GM18873 (cell line): ENCODE results near the gene ELMO1.

Experiments used
- ATAC-seq: cut with Tn5 transposase; IDR thresholded peaks from one replicate; pipeline ENCODE4 v1.9.1; 2021; ENCODE audit warnings: mild to moderate bottlenecking, moderate library complexity, moderate number of reproducible peaks; ENCODE audit not compliant: unreplicated experiment, low FRiP score

Gene ELMO1

GRCh38 chr7:37208528-37208927 lies 240.1 kb downstream of the ELMO1 start:
- no peak for ATAC-seq

- no peak for ATAC-seq
These were observed 242.5 kb downstream of the ELMO1 start for GRCh38 chr7:37206192-37206591.

GRCh38 chr7:37205451-37205850 lies 243.2 kb downstream of the ELMO1 start:
- ATAC-seq, result no peak

- ATAC-seq, result no peak
These were observed 246.8 kb downstream of the ELMO1 start for GRCh38 chr7:37201876-37202198.

- peak; percentile 59 for ATAC-seq
These were observed 247.4 kb downstream of the ELMO1 start for GRCh38 chr7:37201003-37201875.

GRCh38 chr7:37198906-37199485 lies 249.7 kb downstream of the ELMO1 start:
- ATAC-seq, result no peak

- no peak for ATAC-seq
These were observed 250.4 kb downstream of the ELMO1 start for GRCh38 chr7:37198041-37198905.

- no peak for ATAC-seq
These were observed 251.6 kb downstream of the ELMO1 start for GRCh38 chr7:37197108-37197507.

GRCh38 chr7:37196676-37197075 lies 252.0 kb downstream of the ELMO1 start:
- no peak for ATAC-seq

GRCh38 chr7:37195388-37195787 lies 253.3 kb downstream of the ELMO1 start:
- no peak for ATAC-seq

GRCh38 chr7:37194943-37195342 lies 253.7 kb downstream of the ELMO1 start:
- no peak for ATAC-seq

GRCh38 chr7:37193775-37194135 lies 254.9 kb downstream of the ELMO1 start:
- no peak for ATAC-seq

GRCh38 chr7:37193087-37193774 lies 255.4 kb downstream of the ELMO1 start:
- ATAC-seq, result no peak

- no peak for ATAC-seq
These were observed 256.9 kb downstream of the ELMO1 start for GRCh38 chr7:37191797-37192196.

GRCh38 chr7:37187179-37187578 lies 261.5 kb downstream of the ELMO1 start:
- ATAC-seq, result no peak

GRCh38 chr7:37186753-37187152 lies 261.9 kb downstream of the ELMO1 start:
- ATAC-seq, result no peak

GRCh38 chr7:37181550-37181932 lies 267.1 kb downstream of the ELMO1 start:
- ATAC-seq, result no peak

GRCh38 chr7:37180828-37181549 lies 267.7 kb downstream of the ELMO1 start:
- no peak for ATAC-seq

- ATAC-seq, result no peak
These were observed 272.6 kb downstream of the ELMO1 start for GRCh38 chr7:37176079-37176478.

- no peak for ATAC-seq
These were observed 274.2 kb downstream of the ELMO1 start for GRCh38 chr7:37174460-37174859.
